Loucy (cell line): ENCODE data around the gene C10orf71.

ENCODE experiments used
- H2AFZ ChIP-seq: fragments of 200-600 bp; sonication (generic); 2 replicates; pipeline ENCODE4 v1.6.0; 2016; ENCODE audit warnings: antibody characterized with exemption, mild to moderate bottlenecking, low read length, moderate library complexity
- H3F3A ChIP-seq: fragments of 200-600 bp; 2 replicates; pipeline ENCODE4 v1.6.0; 2016; ENCODE audit warnings: antibody characterized with exemption, low read depth, mild to moderate bottlenecking
- H3K27me3 ChIP-seq: fragments of 200-600 bp; sonication (generic); 2 replicates; pipeline ENCODE4 v1.6.1; 2014; ENCODE audit warnings: low read length, mild to moderate bottlenecking; ENCODE audit not compliant: insufficient read depth, poor library complexity, severe bottlenecking
- H3K36me3 ChIP-seq: fragments of 200-600 bp; sonication (generic); 2 replicates; pipeline ENCODE4 v1.6.1; 2016; ENCODE audit warnings: low read length; ENCODE audit not compliant: insufficient read depth
- H3K4me1 ChIP-seq: fragments of 200-600 bp; sonication (generic); 2 replicates; pipeline ENCODE4 v1.5.1; 2014; ENCODE audit warnings: low read length, mild to moderate bottlenecking; ENCODE audit not compliant: insufficient read depth, poor library complexity, severe bottlenecking
- H3K4me2 ChIP-seq: fragments of 200-600 bp; sonication (generic); 2 replicates; pipeline ENCODE4 v1.6.0; 2014; ENCODE audit warnings: antibody characterized with exemption, low read length, low read depth, mild to moderate bottlenecking; ENCODE audit not compliant: poor library complexity, severe bottlenecking
- H3K4me3 ChIP-seq: fragments of 200-600 bp; sonication (generic); 2 replicates; pipeline ENCODE4 v1.5.1; 2014; ENCODE audit warnings: low read length, mild to moderate bottlenecking, mixed read lengths; ENCODE audit not compliant: poor library complexity, severe bottlenecking
- H3K79me2 ChIP-seq: fragments of 200-600 bp; sonication (generic); 2 replicates; pipeline ENCODE4 v1.6.1; 2014; ENCODE audit warnings: low read length; ENCODE audit not compliant: insufficient read depth
- H3K9ac ChIP-seq: fragments of 200-600 bp; sonication (generic); 2 replicates; pipeline ENCODE4 v1.6.0; 2014; ENCODE audit warnings: mild to moderate bottlenecking, low read depth, low read length, moderate library complexity; ENCODE audit not compliant: poor library complexity, severe bottlenecking
- H3K9me2 ChIP-seq: fragments of 200-600 bp; sonication (generic); replicated peaks from 2 replicates; pipeline ENCODE4 v1.6.1; 2016; ENCODE audit warnings: low read depth, low read length, mixed read lengths
- H3K9me3 ChIP-seq: fragments of 200-600 bp; sonication (generic); 2 replicates; pipeline ENCODE4 v1.6.1; 2014; ENCODE audit warnings: mild to moderate bottlenecking, antibody characterized with exemption, low read length, low read depth; ENCODE audit not compliant: insufficient read depth
- H4K20me1 ChIP-seq: fragments of 200-600 bp; sonication (generic); 2 replicates; pipeline ENCODE4 v1.6.0; 2014; ENCODE audit warnings: antibody characterized with exemption, low read length, mild to moderate bottlenecking; ENCODE audit not compliant: insufficient read depth, poor library complexity, severe bottlenecking
- EZH2phosphoT487 ChIP-seq: fragments of 200-600 bp; IDR thresholded peaks from 2 replicates; pipeline ENCODE4 v1.6.1; 2018; ENCODE audit warnings: antibody characterized with exemption, mild to moderate bottlenecking, moderate library complexity, borderline replicate concordance
- TF ChIP-seq, protein P1 (sequence below): fragments of 200-600 bp; sonication (generic); conservative IDR thresholded peaks from 2 replicates; pipeline ENCODE4 v1.5.1; 2014; ENCODE audit warnings: mild to moderate bottlenecking, antibody characterized with exemption, low read length

Gene C10orf71

GRCh38 chr10:49308881-49309280 lies 9.9 kb downstream of the C10orf71 start:
- Histone ChIP-seq H3K4me1 (peaks cover 50% of the 10 kb centered on the region), H3K4me3 (no peak overlapping the region), H2AFZ (no peak overlapping the region), H3K36me3 (no peaks in the 10 kb centered on the region), H3K9ac (peak overlapping the region; percentile 62), H3K4me2 (peak overlapping the region; percentile 80), H4K20me1 (no peaks in the 10 kb centered on the region), H3K9me3 (no peaks in the 10 kb centered on the region), H3K79me2 (no peaks in the 10 kb centered on the region), H3K9me2 (no peaks in the 10 kb centered on the region), H3K27me3 (no peaks in the 10 kb centered on the region), H3F3A (peaks cover 9% of the 10 kb centered on the region)
- TF ChIP-seq, protein P1, sequence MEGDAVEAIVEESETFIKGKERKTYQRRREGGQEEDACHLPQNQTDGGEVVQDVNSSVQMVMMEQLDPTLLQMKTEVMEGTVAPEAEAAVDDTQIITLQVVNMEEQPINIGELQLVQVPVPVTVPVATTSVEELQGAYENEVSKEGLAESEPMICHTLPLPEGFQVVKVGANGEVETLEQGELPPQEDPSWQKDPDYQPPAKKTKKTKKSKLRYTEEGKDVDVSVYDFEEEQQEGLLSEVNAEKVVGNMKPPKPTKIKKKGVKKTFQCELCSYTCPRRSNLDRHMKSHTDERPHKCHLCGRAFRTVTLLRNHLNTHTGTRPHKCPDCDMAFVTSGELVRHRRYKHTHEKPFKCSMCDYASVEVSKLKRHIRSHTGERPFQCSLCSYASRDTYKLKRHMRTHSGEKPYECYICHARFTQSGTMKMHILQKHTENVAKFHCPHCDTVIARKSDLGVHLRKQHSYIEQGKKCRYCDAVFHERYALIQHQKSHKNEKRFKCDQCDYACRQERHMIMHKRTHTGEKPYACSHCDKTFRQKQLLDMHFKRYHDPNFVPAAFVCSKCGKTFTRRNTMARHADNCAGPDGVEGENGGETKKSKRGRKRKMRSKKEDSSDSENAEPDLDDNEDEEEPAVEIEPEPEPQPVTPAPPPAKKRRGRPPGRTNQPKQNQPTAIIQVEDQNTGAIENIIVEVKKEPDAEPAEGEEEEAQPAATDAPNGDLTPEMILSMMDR = no peak
- no peak for TF ChIP-seq EZH2phosphoT487

DNA sequence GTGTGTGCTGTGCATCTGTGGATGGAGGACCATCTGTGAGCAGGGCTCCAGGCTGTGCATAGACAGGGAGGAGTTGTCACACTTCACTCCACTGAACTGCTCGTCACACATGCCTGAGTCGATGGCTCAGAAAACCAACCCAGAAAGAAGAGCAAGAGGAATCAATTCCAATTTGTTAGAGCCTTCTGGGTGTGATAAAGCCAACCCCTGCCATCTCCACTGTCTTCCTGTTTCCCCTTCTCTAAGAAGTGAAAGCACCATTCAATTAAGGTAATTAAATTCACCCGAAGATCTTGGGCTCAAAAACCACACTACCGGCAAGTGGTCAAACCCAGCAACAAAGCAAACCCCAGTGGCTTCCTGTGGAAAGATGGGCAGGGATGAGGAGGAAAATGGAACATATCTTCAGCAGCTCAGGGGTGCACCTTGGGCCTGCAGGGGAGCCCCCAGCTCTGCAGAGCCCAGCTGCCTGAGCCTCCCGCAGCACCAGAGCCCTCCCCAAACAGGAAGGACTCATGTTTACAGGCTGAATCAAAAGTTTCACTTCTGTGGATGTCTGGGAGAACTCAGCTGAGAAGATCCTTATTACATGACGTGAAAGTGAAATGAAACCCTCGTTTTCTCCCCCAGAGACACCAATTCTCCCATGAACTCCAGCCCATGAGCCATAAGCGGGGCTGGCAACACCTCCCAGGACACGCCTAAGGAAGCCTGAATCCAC lies 10.9 kb downstream of the C10orf71 start:
- TF ChIP-seq EZH2phosphoT487 = no peak
- TF ChIP-seq, protein P1 = 0 out of 2 replicates have a peak, but pooled peaks have one; percentile 14
- Histone ChIP-seq H4K20me1 (no peaks in the 10 kb centered on the region), H3K79me2 (no peaks in the 10 kb centered on the region), H3K4me2 (peak overlapping the region; percentile 80), H3K36me3 (no peaks in the 10 kb centered on the region), H3K4me1 (peaks cover 50% of the 10 kb centered on the region), H3K9me3 (no peaks in the 10 kb centered on the region), H3K9me2 (no peaks in the 10 kb centered on the region), H3K9ac (peak overlapping the region; percentile 62), H3K27me3 (no peaks in the 10 kb centered on the region), H3K4me3 (peak overlapping the region; percentile 65), H2AFZ (peak overlapping the region; percentile 59; the same call in 1 of the 2 replicates), H3F3A (peaks cover 9% of the 10 kb centered on the region)

- no peaks in the 10 kb centered on the region for H3K9me3 ChIP-seq
- H2AFZ ChIP-seq = 0 out of 2 replicates have a peak overlapping the region, but pooled peaks have one; percentile 59
- no peak for TF ChIP-seq EZH2phosphoT487
- TF ChIP-seq, protein P1 = no peak
- H3K36me3 ChIP-seq = no peaks in the 10 kb centered on the region
- H3K4me1 ChIP-seq = peaks cover 50% of the 10 kb centered on the region
- no peaks in the 10 kb centered on the region for H3K9me2 ChIP-seq
- H3K4me2 ChIP-seq = peak overlapping the region; percentile 80
- H4K20me1 ChIP-seq = no peaks in the 10 kb centered on the region
- H3K9ac ChIP-seq = peak overlapping the region; percentile 62
- peak overlapping the region; percentile 65 for H3K4me3 ChIP-seq
- peaks cover 9% of the 10 kb centered on the region for H3F3A ChIP-seq
- no peaks in the 10 kb centered on the region for H3K27me3 ChIP-seq
- no peaks in the 10 kb centered on the region for H3K79me2 ChIP-seq
Measured at GRCh38 chr10:49310460-49310859, 11.5 kb downstream of the C10orf71 start.
